ENCODE measurements around the gene HNRNPU.

DNA sequence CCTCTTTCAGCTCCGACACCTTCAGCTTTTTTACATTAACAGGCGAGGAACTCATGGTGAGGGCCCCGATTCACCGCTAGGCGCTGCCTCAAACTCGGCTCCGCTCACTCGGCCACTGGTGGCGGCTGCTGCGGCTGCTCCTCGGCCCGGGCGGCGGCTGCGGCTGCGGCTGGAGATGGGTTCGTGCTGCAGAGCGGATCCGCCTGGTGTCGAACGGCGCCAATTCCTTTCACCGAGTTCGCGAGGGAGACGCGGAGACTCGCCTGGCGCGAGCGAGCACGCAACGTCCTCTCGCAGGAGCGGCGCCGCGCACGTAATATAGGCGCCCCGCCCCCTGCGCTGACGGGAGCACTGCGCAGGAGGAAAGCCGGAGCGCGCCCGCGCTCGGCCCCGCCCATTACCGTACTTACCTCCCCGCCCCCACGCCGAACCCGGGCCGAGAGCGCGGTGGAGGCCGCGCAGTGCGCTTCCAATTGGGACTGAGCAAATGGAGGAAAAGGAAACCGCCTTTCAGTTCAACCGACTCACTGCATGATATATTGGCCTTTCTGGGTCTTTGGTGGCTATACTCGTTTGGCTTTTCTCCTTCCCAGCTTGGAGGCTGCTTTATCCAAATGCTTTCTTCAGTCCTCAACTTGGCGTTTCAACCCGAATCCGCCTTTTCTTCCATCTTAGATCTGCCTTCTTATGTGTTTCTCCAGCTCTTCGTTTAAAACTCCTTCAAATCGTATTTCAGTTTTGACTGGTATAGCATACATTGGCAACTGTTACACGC, at the start of gene HNRNPU:
- TF ChIP-seq, protein P1, sequence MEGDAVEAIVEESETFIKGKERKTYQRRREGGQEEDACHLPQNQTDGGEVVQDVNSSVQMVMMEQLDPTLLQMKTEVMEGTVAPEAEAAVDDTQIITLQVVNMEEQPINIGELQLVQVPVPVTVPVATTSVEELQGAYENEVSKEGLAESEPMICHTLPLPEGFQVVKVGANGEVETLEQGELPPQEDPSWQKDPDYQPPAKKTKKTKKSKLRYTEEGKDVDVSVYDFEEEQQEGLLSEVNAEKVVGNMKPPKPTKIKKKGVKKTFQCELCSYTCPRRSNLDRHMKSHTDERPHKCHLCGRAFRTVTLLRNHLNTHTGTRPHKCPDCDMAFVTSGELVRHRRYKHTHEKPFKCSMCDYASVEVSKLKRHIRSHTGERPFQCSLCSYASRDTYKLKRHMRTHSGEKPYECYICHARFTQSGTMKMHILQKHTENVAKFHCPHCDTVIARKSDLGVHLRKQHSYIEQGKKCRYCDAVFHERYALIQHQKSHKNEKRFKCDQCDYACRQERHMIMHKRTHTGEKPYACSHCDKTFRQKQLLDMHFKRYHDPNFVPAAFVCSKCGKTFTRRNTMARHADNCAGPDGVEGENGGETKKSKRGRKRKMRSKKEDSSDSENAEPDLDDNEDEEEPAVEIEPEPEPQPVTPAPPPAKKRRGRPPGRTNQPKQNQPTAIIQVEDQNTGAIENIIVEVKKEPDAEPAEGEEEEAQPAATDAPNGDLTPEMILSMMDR (IDR thresholded peaks at IDR 0.05): peak in 3 of 4 experiments; percentile 36 to 65 (median 63)
- TF ChIP-seq POLR2AphosphoS5 (IDR thresholded peaks at IDR 0.05) (peak; percentile 98), POLR2A (IDR thresholded peaks at IDR 0.05) (peak; percentile 94 to 96)
